ENCODE measurements around the gene LBX2.

LBX2 gene

GRCh38 chr2:74499267-74499939, at the start of gene LBX2:
LBX2 (minus strand) TSS chr2:74499603; CDS start chr2:74499537, 66 bp downstream.
- in situ Hi-C loops (cut with MboI; ENCODE audit: low sequenced_read_pairs, unreplicated experiment): loop anchor here (25.0 kb wide), 1 partner anchor 363 kb away; no protein-coding TSS in a partner anchor
- no peak for DNase-seq (ENCODE audit: low spot score)
- no peak for TF ChIP-seq CTCF (IDR thresholded peaks at IDR 0.05; ENCODE audit: borderline replicate concordance, control extremely low read depth, extremely low read depth, insufficient read depth, missing control alignments)

- in situ Hi-C loops (cut with MboI; ENCODE audit: low sequenced_read_pairs, unreplicated experiment): no loop called here
- TF ChIP-seq CTCF (IDR thresholded peaks at IDR 0.05; ENCODE audit: borderline replicate concordance, control extremely low read depth, extremely low read depth, insufficient read depth, missing control alignments): no peak
- no peak for DNase-seq (ENCODE audit: low spot score)
These were observed 49.0 kb upstream of the LBX2 start for GRCh38 chr2:74548285-74548899.

GRCh38 chr2:74546004-74546403, 46.6 kb upstream of the LBX2 start:
- in situ Hi-C loops (cut with MboI; ENCODE audit: low sequenced_read_pairs, unreplicated experiment): no loop called here
- DNase-seq (ENCODE audit: low spot score): no peak
- no peak for TF ChIP-seq CTCF (IDR thresholded peaks at IDR 0.05; ENCODE audit: borderline replicate concordance, control extremely low read depth, extremely low read depth, insufficient read depth, missing control alignments)

- DNase-seq (ENCODE audit: low spot score): no peak
- peak; percentile 23 for TF ChIP-seq CTCF (IDR thresholded peaks at IDR 0.05; ENCODE audit: borderline replicate concordance, control extremely low read depth, extremely low read depth, insufficient read depth, missing control alignments)
- in situ Hi-C loops (cut with MboI; ENCODE audit: low sequenced_read_pairs, unreplicated experiment): no loop called here
These were observed 45.2 kb upstream of the LBX2 start for GRCh38 chr2:74544634-74545033.

GRCh38 chr2:74542978-74543377, 43.6 kb upstream of the LBX2 start:
- in situ Hi-C loops (cut with MboI; ENCODE audit: low sequenced_read_pairs, unreplicated experiment): no loop called here
- DNase-seq (ENCODE audit: low spot score): no peak
- no peak for TF ChIP-seq CTCF (IDR thresholded peaks at IDR 0.05; ENCODE audit: borderline replicate concordance, control extremely low read depth, extremely low read depth, insufficient read depth, missing control alignments)

GRCh38 chr2:74540291-74540690, 40.9 kb upstream of the LBX2 start:
- in situ Hi-C loops (cut with MboI; ENCODE audit: low sequenced_read_pairs, unreplicated experiment): no loop called here
- no peak for TF ChIP-seq CTCF (IDR thresholded peaks at IDR 0.05; ENCODE audit: borderline replicate concordance, control extremely low read depth, extremely low read depth, insufficient read depth, missing control alignments)

More at GRCh38 chr2:74540291-74540690, 40.9 kb upstream of the LBX2 start:
- no peak for DNase-seq (ENCODE audit: low spot score)
